DOHH2 (cell line): ENCODE measurements around the gene NFIB.

Experiments used
- H3F3A ChIP-seq: fragments of 200-600 bp; sonication (generic), shearing (Covaris generic); 2 replicates; pipeline ENCODE4 v1.6.0; 2016; ENCODE audit warnings: antibody characterized with exemption, mild to moderate bottlenecking; ENCODE audit not compliant: control insufficient read depth, insufficient read depth
- H3K27ac ChIP-seq: fragments of 200-600 bp; sonication (generic); 2 replicates; pipeline ENCODE4 v1.5.1; 2014; ENCODE audit warnings: low read depth, mild to moderate bottlenecking, low read length, moderate library complexity
- H3K27me3 ChIP-seq: fragments of 200-600 bp; sonication (generic); 2 replicates; pipeline ENCODE4 v1.6.1; 2014; ENCODE audit warnings: mild to moderate bottlenecking, low read length, mixed read lengths; ENCODE audit not compliant: control insufficient read depth
- H3K36me3 ChIP-seq: fragments of 200-600 bp; sonication (generic); 2 replicates; pipeline ENCODE4 v1.6.1; 2014; ENCODE audit warnings: mild to moderate bottlenecking, low read length, moderate library complexity, mixed read lengths; ENCODE audit not compliant: control insufficient read depth
- H3K4me1 ChIP-seq: fragments of 200-600 bp; sonication (generic); 2 replicates; pipeline ENCODE4 v1.6.1; 2014; ENCODE audit warnings: mild to moderate bottlenecking, low read length, mixed read lengths; ENCODE audit not compliant: control insufficient read depth
- H3K4me2 ChIP-seq: fragments of 200-600 bp; sonication (generic); 2 replicates; pipeline ENCODE4 v1.6.0; 2014; ENCODE audit warnings: mild to moderate bottlenecking, low read length, moderate library complexity
- H3K4me3 ChIP-seq: fragments of 200-600 bp; sonication (generic); 2 replicates; pipeline ENCODE4 v1.5.1; 2014; ENCODE audit warnings: mild to moderate bottlenecking, low read length, mixed read lengths
- H3K79me2 ChIP-seq: fragments of 200-600 bp; sonication (generic); 2 replicates; pipeline ENCODE4 v1.6.1; 2014; ENCODE audit warnings: mild to moderate bottlenecking, low read length, mixed read lengths; ENCODE audit not compliant: control insufficient read depth
- H3K9me2 ChIP-seq: fragments of 200-600 bp; sonication (generic); replicated peaks from 2 replicates; pipeline ENCODE4 v1.6.1; 2014; ENCODE audit warnings: mild to moderate bottlenecking, low read length, mixed read lengths; ENCODE audit not compliant: control insufficient read depth
- H3K9me3 ChIP-seq: fragments of 200-600 bp; sonication (generic); 2 replicates; pipeline ENCODE4 v1.6.1; 2014; ENCODE audit warnings: antibody characterized with exemption, low read length, mixed read lengths; ENCODE audit not compliant: control insufficient read depth, insufficient read depth
- H4K20me1 ChIP-seq: fragments of 200-600 bp; sonication (generic); 2 replicates; pipeline ENCODE4 v1.6.0; 2014; ENCODE audit warnings: low read depth, mild to moderate bottlenecking, antibody characterized with exemption, low read length, moderate library complexity; ENCODE audit not compliant: control insufficient read depth, insufficient read depth
- CTCF ChIP-seq: fragments of 200-600 bp; sonication (generic); IDR thresholded peaks from one replicate; pipeline ENCODE4 v1.5.1; 2014; ENCODE audit warnings: antibody characterized with exemption, mild to moderate bottlenecking, low read depth, low read length; ENCODE audit not compliant: poor library complexity, severe bottlenecking
- EZH2phosphoT487 ChIP-seq: fragments of 200-600 bp; sonication (generic); IDR thresholded peaks from 2 replicates; pipeline ENCODE4 v1.6.1; 2017; ENCODE audit warnings: borderline replicate concordance, mild to moderate bottlenecking, antibody characterized with exemption, low read length, moderate library complexity, mixed read lengths

The NFIB gene

DNA sequence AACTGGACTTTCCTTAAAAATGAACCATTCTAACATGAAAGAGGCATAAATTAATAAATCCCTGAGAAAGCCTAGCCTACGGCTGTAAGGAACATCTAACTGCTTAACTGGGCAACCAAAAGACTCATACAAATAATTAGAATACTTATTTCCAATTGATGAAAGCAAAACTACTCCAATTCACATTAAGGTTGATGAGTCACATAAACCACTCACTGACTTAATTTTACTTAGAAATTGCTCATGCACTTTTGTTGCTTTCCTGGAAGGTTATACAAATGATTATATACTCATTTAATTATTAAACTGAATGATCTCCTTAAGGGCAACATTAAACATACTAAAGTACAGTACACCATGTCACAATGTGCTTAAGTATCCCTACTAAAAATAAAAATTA lies 101.9 kb downstream of the NFIB start:
- Histone ChIP-seq H3F3A (no peaks in the 10 kb centered on the region), H3K4me2 (no peak overlapping the region), H3K9me3 (no peaks in the 10 kb centered on the region), H3K9me2 (no peaks in the 10 kb centered on the region), H3K27me3 (no peaks in the 10 kb centered on the region), H3K27ac (no peak overlapping the region), H3K4me3 (no peak overlapping the region), H3K4me1 (no peaks in the 10 kb centered on the region), H4K20me1 (no peaks in the 10 kb centered on the region), H3K36me3 (no peaks in the 10 kb centered on the region), H3K79me2 (no peaks in the 10 kb centered on the region)
- TF ChIP-seq CTCF: no peak
- no peak for TF ChIP-seq EZH2phosphoT487

GRCh38 chr9:14211564-14211963 lies 102.4 kb downstream of the NFIB start:
- H3K9me2 ChIP-seq: no peaks in the 10 kb centered on the region
- H3K4me3 ChIP-seq: no peak overlapping the region
- no peaks in the 10 kb centered on the region for H3F3A ChIP-seq
- H3K9me3 ChIP-seq: no peaks in the 10 kb centered on the region
- no peaks in the 10 kb centered on the region for H3K27me3 ChIP-seq
- no peaks in the 10 kb centered on the region for H3K4me1 ChIP-seq
- no peaks in the 10 kb centered on the region for H3K79me2 ChIP-seq
- H3K36me3 ChIP-seq: no peaks in the 10 kb centered on the region
- H3K27ac ChIP-seq: no peak overlapping the region
- no peaks in the 10 kb centered on the region for H4K20me1 ChIP-seq
- H3K4me2 ChIP-seq: no peak overlapping the region
- no peak for TF ChIP-seq EZH2phosphoT487
- TF ChIP-seq CTCF: no peak

DNA sequence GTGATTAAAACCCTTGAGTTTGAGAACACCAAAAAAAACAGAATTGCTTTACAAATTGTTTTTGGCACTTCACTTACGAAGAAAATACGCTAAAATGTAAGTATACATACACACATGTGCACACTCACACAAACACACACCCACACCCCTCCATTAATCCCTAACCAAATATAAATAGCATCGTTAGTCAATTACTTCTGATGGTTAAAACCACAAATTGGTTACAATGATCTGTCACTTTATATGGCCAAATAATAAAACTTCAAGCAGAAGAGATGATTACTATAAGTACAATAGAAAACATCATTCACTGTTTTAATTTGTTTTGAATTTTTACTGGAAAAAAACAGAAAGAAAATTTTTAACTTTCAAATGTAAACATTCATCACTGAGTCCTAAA lies 103.5 kb downstream of the NFIB start:
- Histone ChIP-seq H4K20me1 (no peaks in the 10 kb centered on the region), H3K27ac (no peak overlapping the region), H3F3A (no peaks in the 10 kb centered on the region), H3K4me1 (no peaks in the 10 kb centered on the region), H3K4me3 (no peak overlapping the region), H3K9me2 (no peaks in the 10 kb centered on the region), H3K27me3 (no peaks in the 10 kb centered on the region), H3K79me2 (no peaks in the 10 kb centered on the region), H3K9me3 (no peaks in the 10 kb centered on the region), H3K36me3 (no peaks in the 10 kb centered on the region), H3K4me2 (no peak overlapping the region)
- no peak for TF ChIP-seq EZH2phosphoT487

- Histone ChIP-seq H4K20me1 (no peaks in the 10 kb centered on the region), H3K27ac (no peak overlapping the region), H3K27me3 (no peaks in the 10 kb centered on the region), H3K4me2 (no peak overlapping the region), H3K4me1 (no peaks in the 10 kb centered on the region), H3K4me3 (no peak overlapping the region), H3K36me3 (no peaks in the 10 kb centered on the region), H3K79me2 (no peaks in the 10 kb centered on the region), H3K9me2 (no peaks in the 10 kb centered on the region), H3F3A (no peaks in the 10 kb centered on the region), H3K9me3 (no peaks in the 10 kb centered on the region)
- TF ChIP-seq CTCF (no peak), EZH2phosphoT487 (no peak)
Observed at GRCh38 chr9:14209399-14210345, 104.3 kb downstream of the NFIB start.
